GM23338 (cell line): ENCODE results near the gene LRIG3. TPM values are rescaled to one million over a fixed set of nuclear protein-coding genes. Genes with fewer than 3 reads are reported as not detected.

Experiments used
- ATAC-seq: fragments of 200-7000 bp; cut with Tn5 transposase; 3 replicates; pipeline ENCODE4 v1.9.1; 2020
- DNase-seq: peaks from one replicate; pipeline ENCODE4 v3.0.0-alpha.2; 2015; ENCODE audit warnings: low spot score
- H2AFZ ChIP-seq: fragments of 200-600 bp; sonication (generic); 2 replicates; pipeline ENCODE4 v1.8.0; 2016; ENCODE audit warnings: antibody characterized with exemption, mild to moderate bottlenecking, moderate library complexity
- H3F3A ChIP-seq: fragments of 200-600 bp; sonication (generic); replicated peaks from 2 replicates; pipeline ENCODE4 v1.8.0; 2017; ENCODE audit warnings: antibody characterized with exemption, mixed run types, low read depth
- H3K27ac ChIP-seq: fragments of 200-600 bp; sonication (generic); 2 replicates; pipeline ENCODE4 v1.6.1; 2016; ENCODE audit warnings: low read depth
- H3K27me3 ChIP-seq: fragments of 200-600 bp; sonication (generic); 2 replicates; pipeline ENCODE4 v1.8.0; 2016; ENCODE audit warnings: mild to moderate bottlenecking, mixed run types, moderate library complexity; ENCODE audit not compliant: insufficient read depth
- H3K36me3 ChIP-seq: fragments of 200-600 bp; sonication (generic); 2 replicates; pipeline ENCODE4 v1.8.0; 2016; ENCODE audit warnings: mild to moderate bottlenecking; ENCODE audit not compliant: insufficient read depth
- H3K4me1 ChIP-seq: fragments of 200-600 bp; sonication (generic); 2 replicates; pipeline ENCODE4 v1.8.0; 2016; ENCODE audit warnings: mild to moderate bottlenecking, moderate library complexity; ENCODE audit not compliant: insufficient read depth
- H3K4me2 ChIP-seq: fragments of 200-600 bp; sonication (generic); 2 replicates; pipeline ENCODE4 v1.7.1; 2017; ENCODE audit warnings: mixed run types
- H3K4me3 ChIP-seq: fragments of 200-600 bp; sonication (generic); 2 replicates; pipeline ENCODE4 v1.6.1; 2016; ENCODE audit warnings: mixed run types
- H3K79me2 ChIP-seq: fragments of 200-600 bp; sonication (generic); replicated peaks from 2 replicates; pipeline ENCODE4 v1.8.0; 2017; ENCODE audit warnings: mild to moderate bottlenecking; ENCODE audit not compliant: insufficient read depth
- H3K9me2 ChIP-seq: fragments of 200-600 bp; sonication (generic); 2 replicates; pipeline ENCODE4 v1.8.0; 2017; ENCODE audit not compliant: insufficient read depth
- H4K20me1 ChIP-seq: fragments of 200-600 bp; sonication (generic); replicated peaks from 2 replicates; pipeline ENCODE4 v1.8.0; 2017; ENCODE audit warnings: mild to moderate bottlenecking; ENCODE audit not compliant: insufficient read depth
- H3K27ac Mint-ChIP-seq: 2 replicates; pipeline ENCODE4 v1.8.0; 2020; ENCODE audit warnings: inconsistent platforms, mild to moderate bottlenecking, moderate library complexity, mixed read lengths
- H3K27me3 Mint-ChIP-seq: 3 replicates; pipeline ENCODE4 v1.8.0; 2022; ENCODE audit warnings: low read depth, mild to moderate bottlenecking, moderate library complexity, mixed read lengths, inconsistent platforms; ENCODE audit not compliant: insufficient read depth, poor library complexity
- H3K36me3 Mint-ChIP-seq: 3 replicates; pipeline ENCODE4 v1.8.0; 2021; ENCODE audit warnings: low read depth, mild to moderate bottlenecking, inconsistent platforms, moderate library complexity, mixed read lengths
- H3K4me1 Mint-ChIP-seq: 3 replicates; pipeline ENCODE4 v1.8.0; 2020; ENCODE audit warnings: mild to moderate bottlenecking, inconsistent platforms, mixed read lengths
- H3K4me3 Mint-ChIP-seq: 3 replicates; pipeline ENCODE4 v1.8.0; 2021; ENCODE audit warnings: moderate library complexity, mild to moderate bottlenecking, inconsistent platforms, mixed read lengths
- H3K9me3 Mint-ChIP-seq: 3 replicates; pipeline ENCODE4 v1.8.0; 2020; ENCODE audit warnings: moderate library complexity, mild to moderate bottlenecking, inconsistent platforms, mixed read lengths
- CREB1 ChIP-seq: fragments of 250-450 bp; sonication (Bioruptor Pico); IDR thresholded peaks from 2 replicates; pipeline ENCODE4 v1.5.0; 2020; ENCODE audit warnings: low read depth, mild to moderate bottlenecking, moderate library complexity
- CTCF ChIP-seq, 2 experiments: fragments of 200-600 bp in 1 of 2; sonication (generic) in 1 of 2; conservative IDR thresholded peaks; 2 replicates each; pipeline versions ENCODE4 v1.5.1 to v1.6.1; 2016 to 2017; ENCODE audit warnings: antibody characterized with exemption in 2 of 2, low read depth in 2 of 2, mild to moderate bottlenecking in 2 of 2, moderate library complexity in 1 of 2
- EZH2 ChIP-seq: fragments of 200-600 bp; sonication (generic); IDR thresholded peaks from one replicate; pipeline ENCODE4 v1.8.0; 2017; ENCODE audit warnings: antibody characterized with exemption, mild to moderate bottlenecking, low read depth; ENCODE audit not compliant: unreplicated experiment
- EZH2phosphoT487 ChIP-seq: fragments of 200-600 bp; sonication (generic); IDR thresholded peaks from one replicate; pipeline ENCODE4 v1.8.1; 2018; ENCODE audit warnings: antibody characterized with exemption; ENCODE audit not compliant: unreplicated experiment
- JUNB ChIP-seq: IDR thresholded peaks from one replicate; pipeline ENCODE4 v1.6.1; 2016; ENCODE audit warnings: antibody characterized with exemption; ENCODE audit not compliant: unreplicated experiment
- REST ChIP-seq: IDR thresholded peaks from one replicate; pipeline ENCODE4 v1.6.1; 2018; ENCODE audit warnings: antibody characterized with exemption; ENCODE audit not compliant: unreplicated experiment
- STAT1 ChIP-seq: IDR thresholded peaks from one replicate; pipeline ENCODE4 v1.6.1; 2016; ENCODE audit warnings: antibody characterized with exemption; ENCODE audit not compliant: unreplicated experiment
- ZNF114 ChIP-seq: fragments of 250-450 bp; sonication (Bioruptor Pico); IDR thresholded peaks from 2 replicates; pipeline ENCODE4 v1.5.0; 2020; ENCODE audit warnings: mild to moderate bottlenecking, moderate library complexity
- ZNF331 ChIP-seq: fragments of 250-450 bp; sonication (Bioruptor Pico); IDR thresholded peaks from 2 replicates; pipeline ENCODE4 v1.5.0; 2020; ENCODE audit warnings: low read depth, mild to moderate bottlenecking, moderate library complexity
- polyA plus RNA-seq: library from polyadenylated mRNA; unstranded; fragments of >200 nt; fragmentation: Nextera tagmentation; extraction: Ambion mirVana; gene quantifications from 2 replicates; pipeline ENCODE4 v1.2.1, GENCODE V29; 2016
- total RNA-seq: library from RNA; depleted of rRNA; stranded (reverse); fragments of >200 nt; shearing (Covaris generic); gene quantifications from 2 replicates; pipeline ENCODE4 v1.2.3, GENCODE V29; 2014
- TF ChIP-seq, protein P1 (sequence below): IDR thresholded peaks from 2 replicates; pipeline ENCODE4 v1.6.1; 2016; ENCODE audit warnings: antibody characterized with exemption
- TF ChIP-seq, protein P2 (sequence below): fragments of 250-450 bp; sonication (Bioruptor Pico); IDR thresholded peaks from 2 replicates; pipeline ENCODE4 v1.5.0; 2020; ENCODE audit warnings: mild to moderate bottlenecking, moderate library complexity

Gene LRIG3
- total and polyA plus RNA-seq, 2 experiments from 2014 or later = 1.6 to 7.5 TPM

GRCh38 chr12:58850826-58851225, 69.5 kb downstream of the LRIG3 start (continued):
- TF ChIP-seq, protein P1, sequence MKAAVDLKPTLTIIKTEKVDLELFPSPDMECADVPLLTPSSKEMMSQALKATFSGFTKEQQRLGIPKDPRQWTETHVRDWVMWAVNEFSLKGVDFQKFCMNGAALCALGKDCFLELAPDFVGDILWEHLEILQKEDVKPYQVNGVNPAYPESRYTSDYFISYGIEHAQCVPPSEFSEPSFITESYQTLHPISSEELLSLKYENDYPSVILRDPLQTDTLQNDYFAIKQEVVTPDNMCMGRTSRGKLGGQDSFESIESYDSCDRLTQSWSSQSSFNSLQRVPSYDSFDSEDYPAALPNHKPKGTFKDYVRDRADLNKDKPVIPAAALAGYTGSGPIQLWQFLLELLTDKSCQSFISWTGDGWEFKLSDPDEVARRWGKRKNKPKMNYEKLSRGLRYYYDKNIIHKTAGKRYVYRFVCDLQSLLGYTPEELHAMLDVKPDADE = no peak
- TF ChIP-seq JUNB = no peak

DNA sequence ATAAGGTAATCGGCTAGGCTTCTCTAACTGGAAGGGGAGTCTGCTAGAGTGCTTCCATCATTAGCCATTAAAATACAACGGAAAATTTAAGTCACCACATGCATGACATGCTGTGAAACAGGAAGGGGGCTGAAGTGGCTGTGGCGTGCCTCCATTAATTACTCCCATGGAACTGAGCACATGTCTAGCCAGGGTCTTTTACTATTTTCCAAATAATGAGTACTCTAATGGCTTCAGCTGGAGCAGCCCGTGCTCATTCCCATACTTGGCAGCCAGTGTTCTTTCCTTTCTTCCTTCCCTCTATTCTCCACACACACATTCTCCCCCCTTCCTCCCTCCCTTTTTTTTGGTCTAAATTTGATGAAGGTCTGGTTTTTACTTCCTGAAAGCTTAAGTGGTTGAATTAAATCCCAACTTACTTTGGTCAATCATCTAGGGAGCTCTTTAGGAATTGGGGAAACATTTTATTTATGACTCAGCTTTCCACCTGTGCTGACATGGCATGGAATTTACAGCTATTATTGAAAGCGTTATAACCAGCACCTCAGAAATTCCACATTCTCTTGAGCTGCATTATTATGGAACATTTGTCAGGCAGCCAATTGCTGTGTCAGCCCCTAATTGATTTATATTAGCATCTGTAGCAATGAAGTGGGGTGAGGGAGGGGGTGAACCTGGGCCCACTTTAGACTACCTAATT, 72.3 kb downstream of the LRIG3 start:
- no peaks in the 10 kb centered on the region for H3F3A ChIP-seq
- Mint-ChIP-seq H3K36me3 (no peaks in the 10 kb centered on the region), H3K27ac (no peak overlapping the region), H3K4me1 (peaks cover 4% of the 10 kb centered on the region; the same call in 2 of the 3 replicates), H3K9me3 (no peaks in the 10 kb centered on the region; the same call in 2 of the 3 replicates), H3K27me3 (no peaks in the 10 kb centered on the region), H3K4me3 (no peak overlapping the region)
- H3K4me1 ChIP-seq = 0 out of 2 replicates have a peak, but pooled peaks cover 3% of the 10 kb centered on the region
- no peak for TF ChIP-seq ZNF114 (CRISPR knock-in tag)
- TF ChIP-seq EZH2 = no peak
- TF ChIP-seq, protein P2, sequence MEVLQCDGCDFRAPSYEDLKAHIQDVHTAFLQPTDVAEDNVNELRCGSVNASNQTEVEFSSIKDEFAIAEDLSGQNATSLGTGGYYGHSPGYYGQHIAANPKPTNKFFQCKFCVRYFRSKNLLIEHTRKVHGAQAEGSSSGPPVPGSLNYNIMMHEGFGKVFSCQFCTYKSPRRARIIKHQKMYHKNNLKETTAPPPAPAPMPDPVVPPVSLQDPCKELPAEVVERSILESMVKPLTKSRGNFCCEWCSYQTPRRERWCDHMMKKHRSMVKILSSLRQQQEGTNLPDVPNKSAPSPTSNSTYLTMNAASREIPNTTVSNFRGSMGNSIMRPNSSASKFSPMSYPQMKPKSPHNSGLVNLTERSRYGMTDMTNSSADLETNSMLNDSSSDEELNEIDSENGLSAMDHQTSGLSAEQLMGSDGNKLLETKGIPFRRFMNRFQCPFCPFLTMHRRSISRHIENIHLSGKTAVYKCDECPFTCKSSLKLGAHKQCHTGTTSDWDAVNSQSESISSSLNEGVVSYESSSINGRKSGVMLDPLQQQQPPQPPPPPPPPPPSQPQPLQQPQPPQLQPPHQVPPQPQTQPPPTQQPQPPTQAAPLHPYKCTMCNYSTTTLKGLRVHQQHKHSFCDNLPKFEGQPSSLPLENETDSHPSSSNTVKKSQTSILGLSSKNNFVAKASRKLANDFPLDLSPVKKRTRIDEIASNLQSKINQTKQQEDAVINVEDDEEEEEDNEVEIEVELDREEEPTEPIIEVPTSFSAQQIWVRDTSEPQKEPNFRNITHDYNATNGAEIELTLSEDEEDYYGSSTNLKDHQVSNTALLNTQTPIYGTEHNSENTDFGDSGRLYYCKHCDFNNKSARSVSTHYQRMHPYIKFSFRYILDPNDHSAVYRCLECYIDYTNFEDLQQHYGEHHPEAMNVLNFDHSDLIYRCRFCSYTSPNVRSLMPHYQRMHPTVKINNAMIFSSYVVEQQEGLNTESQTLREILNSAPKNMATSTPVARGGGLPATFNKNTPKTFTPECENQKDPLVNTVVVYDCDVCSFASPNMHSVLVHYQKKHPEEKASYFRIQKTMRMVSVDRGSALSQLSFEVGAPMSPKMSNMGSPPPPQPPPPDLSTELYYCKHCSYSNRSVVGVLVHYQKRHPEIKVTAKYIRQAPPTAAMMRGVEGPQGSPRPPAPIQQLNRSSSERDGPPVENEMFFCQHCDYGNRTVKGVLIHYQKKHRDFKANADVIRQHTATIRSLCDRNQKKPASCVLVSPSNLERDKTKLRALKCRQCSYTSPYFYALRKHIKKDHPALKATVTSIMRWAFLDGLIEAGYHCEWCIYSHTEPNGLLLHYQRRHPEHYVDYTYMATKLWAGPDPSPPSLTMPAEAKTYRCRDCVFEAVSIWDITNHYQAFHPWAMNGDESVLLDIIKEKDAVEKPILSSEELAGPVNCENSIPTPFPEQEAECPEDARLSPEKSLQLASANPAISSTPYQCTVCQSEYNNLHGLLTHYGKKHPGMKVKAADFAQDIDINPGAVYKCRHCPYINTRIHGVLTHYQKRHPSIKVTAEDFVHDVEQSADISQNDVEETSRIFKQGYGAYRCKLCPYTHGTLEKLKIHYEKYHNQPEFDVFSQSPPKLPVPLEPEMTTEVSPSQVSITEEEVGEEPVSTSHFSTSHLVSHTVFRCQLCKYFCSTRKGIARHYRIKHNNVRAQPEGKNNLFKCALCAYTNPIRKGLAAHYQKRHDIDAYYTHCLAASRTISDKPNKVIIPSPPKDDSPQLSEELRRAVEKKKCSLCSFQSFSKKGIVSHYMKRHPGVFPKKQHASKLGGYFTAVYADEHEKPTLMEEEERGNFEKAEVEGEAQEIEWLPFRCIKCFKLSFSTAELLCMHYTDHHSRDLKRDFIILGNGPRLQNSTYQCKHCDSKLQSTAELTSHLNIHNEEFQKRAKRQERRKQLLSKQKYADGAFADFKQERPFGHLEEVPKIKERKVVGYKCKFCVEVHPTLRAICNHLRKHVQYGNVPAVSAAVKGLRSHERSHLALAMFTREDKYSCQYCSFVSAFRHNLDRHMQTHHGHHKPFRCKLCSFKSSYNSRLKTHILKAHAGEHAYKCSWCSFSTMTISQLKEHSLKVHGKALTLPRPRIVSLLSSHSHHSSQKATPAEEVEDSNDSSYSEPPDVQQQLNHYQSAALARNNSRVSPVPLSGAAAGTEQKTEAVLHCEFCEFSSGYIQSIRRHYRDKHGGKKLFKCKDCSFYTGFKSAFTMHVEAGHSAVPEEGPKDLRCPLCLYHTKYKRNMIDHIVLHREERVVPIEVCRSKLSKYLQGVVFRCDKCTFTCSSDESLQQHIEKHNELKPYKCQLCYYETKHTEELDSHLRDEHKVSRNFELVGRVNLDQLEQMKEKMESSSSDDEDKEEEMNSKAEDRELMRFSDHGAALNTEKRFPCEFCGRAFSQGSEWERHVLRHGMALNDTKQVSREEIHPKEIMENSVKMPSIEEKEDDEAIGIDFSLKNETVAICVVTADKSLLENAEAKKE (CRISPR knock-in tag) = no peak
- TF ChIP-seq REST = no peak
- no peak for TF ChIP-seq STAT1
- no peak for TF ChIP-seq CREB1 (CRISPR knock-in tag)
- TF ChIP-seq ZNF331 (CRISPR knock-in tag) = no peak
- no peak for TF ChIP-seq EZH2phosphoT487
- TF ChIP-seq CTCF (conservative IDR thresholded peaks at IDR 0.05; ENCODE audit: low read depth in 2 of 2) = no peak
- no peak overlapping the region; the same call in 1 of the 2 replicates for H2AFZ ChIP-seq
- no peak overlapping the region for H3K27ac ChIP-seq
- H4K20me1 ChIP-seq = no peaks in the 10 kb centered on the region; the same call in 1 of the 2 replicates
- DNase-seq = no peak
- H3K27me3 ChIP-seq = no peaks in the 10 kb centered on the region
- H3K9me2 ChIP-seq = no peaks in the 10 kb centered on the region
- no peaks in the 10 kb centered on the region for H3K79me2 ChIP-seq
- H3K36me3 ChIP-seq = no peaks in the 10 kb centered on the region
- H3K4me2 ChIP-seq = no peak overlapping the region
- no peak overlapping the region for H3K4me3 ChIP-seq
- no peak for ATAC-seq
